ENCODE measurements around the gene CES2.

GRCh38 chr16:66917741-66918140 is 17.6 kb upstream of the CES2 start:
- TF ChIP-seq POLR2AphosphoS5 (IDR thresholded peaks at IDR 0.05) (no peak), POLR2A (IDR thresholded peaks at IDR 0.05) (no peak)
- TF ChIP-seq, protein P1, sequence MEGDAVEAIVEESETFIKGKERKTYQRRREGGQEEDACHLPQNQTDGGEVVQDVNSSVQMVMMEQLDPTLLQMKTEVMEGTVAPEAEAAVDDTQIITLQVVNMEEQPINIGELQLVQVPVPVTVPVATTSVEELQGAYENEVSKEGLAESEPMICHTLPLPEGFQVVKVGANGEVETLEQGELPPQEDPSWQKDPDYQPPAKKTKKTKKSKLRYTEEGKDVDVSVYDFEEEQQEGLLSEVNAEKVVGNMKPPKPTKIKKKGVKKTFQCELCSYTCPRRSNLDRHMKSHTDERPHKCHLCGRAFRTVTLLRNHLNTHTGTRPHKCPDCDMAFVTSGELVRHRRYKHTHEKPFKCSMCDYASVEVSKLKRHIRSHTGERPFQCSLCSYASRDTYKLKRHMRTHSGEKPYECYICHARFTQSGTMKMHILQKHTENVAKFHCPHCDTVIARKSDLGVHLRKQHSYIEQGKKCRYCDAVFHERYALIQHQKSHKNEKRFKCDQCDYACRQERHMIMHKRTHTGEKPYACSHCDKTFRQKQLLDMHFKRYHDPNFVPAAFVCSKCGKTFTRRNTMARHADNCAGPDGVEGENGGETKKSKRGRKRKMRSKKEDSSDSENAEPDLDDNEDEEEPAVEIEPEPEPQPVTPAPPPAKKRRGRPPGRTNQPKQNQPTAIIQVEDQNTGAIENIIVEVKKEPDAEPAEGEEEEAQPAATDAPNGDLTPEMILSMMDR (IDR thresholded peaks at IDR 0.05 in 8 of 11, conservative IDR thresholded peaks at IDR 0.05 in 3 of 11), result no peak
